Measurements from ENCODE around the gene PLEKHA5. TPM values are rescaled to one million over a fixed set of nuclear protein-coding genes. Genes with fewer than 3 reads are reported as not detected.

The PLEKHA5 gene
- total RNA-seq, 4 donors from 2014 or later = 31.0 to 41.7 (median 34.1) TPM

- H3K4me3 ChIP-seq (ENCODE audit: low read depth, poor library complexity, severe bottlenecking) = no peak overlapping the region
- no peak for TF ChIP-seq POLR2A (IDR thresholded peaks at IDR 0.05)
- TF ChIP-seq CTCF (IDR thresholded peaks at IDR 0.05) = no peak
- WGBS, 2 donors = 44 to 52% methylated on average over 2 of the region's 2 CpGs
- no peak for DNase-seq (ENCODE audit: low spot score in 2 of 2)
- intact Hi-C loops (cut with DNase I; ENCODE audit: low total_unique reads) = no loop called here
Measured at GRCh38 chr12:19234981-19235871, 105.7 kb downstream of the PLEKHA5 start.

GRCh38 chr12:19236656-19237055 lies 107.1 kb downstream of the PLEKHA5 start:
- H3K4me3 ChIP-seq (ENCODE audit: low read depth, poor library complexity, severe bottlenecking) = no peak overlapping the region
- TF ChIP-seq CTCF (IDR thresholded peaks at IDR 0.05) (no peak), POLR2A (IDR thresholded peaks at IDR 0.05) (no peak)
- no peak for DNase-seq (ENCODE audit: low spot score in 2 of 2)
- WGBS, 2 donors = 37 to 41% methylated on average over 3 of the region's 3 CpGs
- intact Hi-C loops (cut with DNase I; ENCODE audit: low total_unique reads) = no loop called here

- no peak overlapping the region for H3K4me3 ChIP-seq (ENCODE audit: low read depth, poor library complexity, severe bottlenecking)
- intact Hi-C loops (cut with DNase I; ENCODE audit: low total_unique reads) = no loop called here
- no peak for DNase-seq (ENCODE audit: low spot score in 2 of 2)
- 88 to 89% methylated on average over 3 of the region's 3 CpGs for WGBS, 2 donors
- no peak for TF ChIP-seq POLR2A (IDR thresholded peaks at IDR 0.05)
- no peak for TF ChIP-seq CTCF (IDR thresholded peaks at IDR 0.05)
Measured at GRCh38 chr12:19238540-19238939, 109.0 kb downstream of the PLEKHA5 start.

- WGBS, 2 donors = 69 to 72% methylated on average over 5 of the region's 5 CpGs
- no peak for DNase-seq (ENCODE audit: low spot score in 2 of 2)
- no peak for TF ChIP-seq CTCF (IDR thresholded peaks at IDR 0.05)
- intact Hi-C loops (cut with DNase I; ENCODE audit: low total_unique reads) = no loop called here
- no peak overlapping the region for H3K4me3 ChIP-seq (ENCODE audit: low read depth, poor library complexity, severe bottlenecking)
Measured at GRCh38 chr12:19239102-19239501, 109.6 kb downstream of the PLEKHA5 start.

- intact Hi-C loops (cut with DNase I; ENCODE audit: low total_unique reads) = no loop called here
- no peak for TF ChIP-seq POLR2A (IDR thresholded peaks at IDR 0.05)
- TF ChIP-seq CTCF (IDR thresholded peaks at IDR 0.05) = no peak
- no peak for DNase-seq (ENCODE audit: low spot score in 2 of 2)
- WGBS, 2 donors = 52 to 62% methylated on average over 6 of the region's 6 CpGs
- no peak overlapping the region for H3K4me3 ChIP-seq (ENCODE audit: low read depth, poor library complexity, severe bottlenecking)
Measured at GRCh38 chr12:19239616-19240234, 110.2 kb downstream of the PLEKHA5 start.

Measured in lower leg skin (tissue), 4 donors.